ENCODE results near the gene PAX5. TPM values are rescaled to one million over a fixed set of nuclear protein-coding genes. Genes with fewer than 3 reads are reported as not detected.

PAX5 gene
- total and polyA plus RNA-seq, 2 donors (not counting 1 experiment from before 2014, with no cell fraction given): 196 to 275 TPM

DNA sequence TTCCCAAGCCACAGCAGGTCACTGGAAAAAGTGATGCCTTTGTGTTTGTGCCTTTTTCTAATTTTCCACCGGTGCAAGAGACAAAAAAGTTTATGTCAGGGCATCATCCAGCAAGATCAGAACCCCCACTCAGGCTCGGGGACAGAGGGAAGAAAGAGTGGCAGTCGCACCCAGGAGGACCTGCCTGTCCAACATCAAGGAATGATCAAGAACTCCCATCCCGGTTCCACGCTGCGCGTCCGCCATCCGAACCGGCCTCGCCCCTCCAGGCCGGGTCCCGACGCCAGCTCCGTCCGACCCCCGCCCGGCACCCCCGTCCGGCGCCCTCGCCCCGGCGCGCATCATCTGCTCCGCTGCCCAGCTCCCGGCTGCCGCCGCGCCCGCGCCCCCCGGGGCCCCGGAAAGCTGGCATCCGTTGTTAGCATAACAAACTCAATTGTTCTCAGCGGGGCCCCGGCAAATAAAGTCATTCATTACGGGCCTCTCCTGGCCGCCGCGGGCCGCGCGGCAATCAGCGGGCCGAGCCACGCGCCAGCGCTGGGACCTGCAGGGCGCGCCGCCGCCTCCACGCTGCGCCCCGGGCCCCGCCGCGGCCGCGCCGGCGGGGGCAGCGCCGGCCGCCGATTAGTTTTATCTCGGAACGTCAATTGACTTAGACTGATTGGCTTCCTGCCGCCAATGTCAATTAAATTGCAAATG is 48.1 kb downstream of the PAX5 start:
- ChIA-PET CTCF (interaction anchor here (0.6 to 15.9 kb wide), 3 partner anchors 10 to 112 kb away, joined by 3 to 179 read pairs (median 11); no protein-coding TSS in a partner anchor), POLR2A (interaction anchor here (0.7 kb wide), 1 partner anchor 815 kb away, joined by 3 read pairs; no protein-coding TSS in a partner anchor)
- Histone ChIP-seq H3K9me3 (ENCODE audit: control extremely low read depth in 1 of 3, control insufficient read depth in 2 of 3, insufficient read depth in 1 of 3, low read length in 2 of 3) (no peaks in the 10 kb centered on the region), H3K27ac (ENCODE audit: low read length in 2 of 2) (peak overlapping the region; percentile 52 to 97), H3K9ac (ENCODE audit: low read length) (peak overlapping the region; percentile 45), H4K20me1 (ENCODE audit: control insufficient read depth, insufficient read depth, low read length, poor library complexity, severe bottlenecking) (peaks cover 59% of the 10 kb centered on the region), H2AFZ (ENCODE audit: insufficient read depth, low read depth, low read length, poor library complexity, severe bottlenecking) (no peak overlapping the region), H3K4me2 (replicated peaks; ENCODE audit: low read depth, low read length, poor library complexity, severe bottlenecking) (peak overlapping the region; percentile 68), H3K4me1 (ENCODE audit: control insufficient read depth in 2 of 2, insufficient read depth in 2 of 2, low read length in 2 of 2) (peaks cover 86 to 94% of the 10 kb centered on the region in 2 donors), H3K4me3 (ENCODE audit: control extremely low read depth in 1 of 5, extremely low read depth in 1 of 5, insufficient read depth in 1 of 5, low read depth in 2 of 5, low read length in 4 of 5) (peak overlapping the region in 1 of 5 experiments; percentile 45), H3K36me3 (replicated peaks in 1 of 2; ENCODE audit: control extremely low read depth in 1 of 2, control insufficient read depth in 1 of 2, extremely low read depth in 1 of 2, insufficient read depth in 2 of 2, low read length in 1 of 2) (peaks cover 0 to 66% of the 10 kb centered on the region in 2 experiments), H3K79me2 (ENCODE audit: control insufficient read depth, insufficient read depth, low read length) (peaks cover 99% of the 10 kb centered on the region), H3K27me3 (replicated peaks in 1 of 4; ENCODE audit: control extremely low read depth in 1 of 4, control insufficient read depth in 3 of 4, insufficient read depth in 4 of 4, low read length in 3 of 4) (no peaks in the 10 kb centered on the region)
- Mint-ChIP-seq H3K27ac (peak overlapping the region; percentile 93), H3K4me3 (peak overlapping the region; percentile 71), H3K9me3 (ENCODE audit: insufficient read depth) (no peaks in the 10 kb centered on the region), H3K27me3 (no peaks in the 10 kb centered on the region), H3K4me1 (peaks cover 81% of the 10 kb centered on the region)
- DNase-seq: no peak
- intact Hi-C loops (cut with micrococcal nuclease): no loop called here
- WGBS (ENCODE audit: insufficient coverage): 41% methylated on average over 69 of the region's 70 CpGs
- TF ChIP-seq, protein P1, sequence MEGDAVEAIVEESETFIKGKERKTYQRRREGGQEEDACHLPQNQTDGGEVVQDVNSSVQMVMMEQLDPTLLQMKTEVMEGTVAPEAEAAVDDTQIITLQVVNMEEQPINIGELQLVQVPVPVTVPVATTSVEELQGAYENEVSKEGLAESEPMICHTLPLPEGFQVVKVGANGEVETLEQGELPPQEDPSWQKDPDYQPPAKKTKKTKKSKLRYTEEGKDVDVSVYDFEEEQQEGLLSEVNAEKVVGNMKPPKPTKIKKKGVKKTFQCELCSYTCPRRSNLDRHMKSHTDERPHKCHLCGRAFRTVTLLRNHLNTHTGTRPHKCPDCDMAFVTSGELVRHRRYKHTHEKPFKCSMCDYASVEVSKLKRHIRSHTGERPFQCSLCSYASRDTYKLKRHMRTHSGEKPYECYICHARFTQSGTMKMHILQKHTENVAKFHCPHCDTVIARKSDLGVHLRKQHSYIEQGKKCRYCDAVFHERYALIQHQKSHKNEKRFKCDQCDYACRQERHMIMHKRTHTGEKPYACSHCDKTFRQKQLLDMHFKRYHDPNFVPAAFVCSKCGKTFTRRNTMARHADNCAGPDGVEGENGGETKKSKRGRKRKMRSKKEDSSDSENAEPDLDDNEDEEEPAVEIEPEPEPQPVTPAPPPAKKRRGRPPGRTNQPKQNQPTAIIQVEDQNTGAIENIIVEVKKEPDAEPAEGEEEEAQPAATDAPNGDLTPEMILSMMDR (IDR thresholded peaks at IDR 0.05): no peak
- TF ChIP-seq EZH2 (IDR thresholded peaks at IDR 0.05; ENCODE audit: borderline replicate concordance, insufficient read depth, low read depth, low read length, poor library complexity, severe bottlenecking): no peak
- ATAC-seq (ENCODE audit: low read depth): no peak

Measured in B cell (primary cell).